Esophagus muscularis mucosa (tissue), 4 donors: ENCODE results near the gene EDIL3.

ENCODE experiments used
- EP300 ChIP-seq: sonication (generic); formaldehyde crosslinking; IDR thresholded peaks from one replicate; pipeline ENCODE4 v1.6.1; 2017; ENCODE audit warnings: antibody characterized with exemption
- POLR2A ChIP-seq: fragments of 450-650 bp; IDR thresholded peaks from one replicate; pipeline ENCODE4 v1.6.1; 2017; ENCODE audit warnings: antibody characterized with exemption, moderate library complexity, mild to moderate bottlenecking, low read depth
- POLR2AphosphoS5 ChIP-seq, 2 donors: sonication (generic); formaldehyde crosslinking; IDR thresholded peaks; one replicate each; pipeline ENCODE4 v1.6.1; 2017; ENCODE audit warnings: antibody characterized with exemption in 2 of 2
- TF ChIP-seq, protein P1 (sequence below), 3 experiments: fragments of 200-600 bp in 2 of 3; fragments of 450-650 bp in 1 of 3; sonication (generic) in 2 of 3; IDR thresholded peaks; one replicate each; pipeline ENCODE4 v1.5.1; 2017 to 2019; ENCODE audit warnings: antibody characterized with exemption in 3 of 3, mild to moderate bottlenecking in 2 of 3, moderate library complexity in 1 of 3

DNA sequence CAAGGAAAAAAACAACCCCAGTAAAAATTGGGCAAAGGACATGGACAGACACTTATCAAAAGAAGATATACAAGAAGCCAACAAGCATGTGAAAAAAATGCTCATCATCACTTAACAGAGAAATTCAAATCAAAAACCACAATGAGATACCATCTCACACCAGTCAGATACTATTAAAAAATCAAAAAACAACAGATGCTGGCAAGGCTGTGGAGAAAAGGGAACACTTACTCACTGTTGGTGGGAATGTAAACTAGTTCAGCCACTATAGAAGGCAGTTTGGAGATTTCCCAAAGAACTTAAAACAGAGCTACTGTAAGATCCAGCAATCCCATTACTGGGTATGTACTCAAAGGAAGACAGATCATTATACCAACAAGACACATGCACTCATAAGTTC lies 157.4 kb downstream of the EDIL3 start:
- TF ChIP-seq, protein P1, sequence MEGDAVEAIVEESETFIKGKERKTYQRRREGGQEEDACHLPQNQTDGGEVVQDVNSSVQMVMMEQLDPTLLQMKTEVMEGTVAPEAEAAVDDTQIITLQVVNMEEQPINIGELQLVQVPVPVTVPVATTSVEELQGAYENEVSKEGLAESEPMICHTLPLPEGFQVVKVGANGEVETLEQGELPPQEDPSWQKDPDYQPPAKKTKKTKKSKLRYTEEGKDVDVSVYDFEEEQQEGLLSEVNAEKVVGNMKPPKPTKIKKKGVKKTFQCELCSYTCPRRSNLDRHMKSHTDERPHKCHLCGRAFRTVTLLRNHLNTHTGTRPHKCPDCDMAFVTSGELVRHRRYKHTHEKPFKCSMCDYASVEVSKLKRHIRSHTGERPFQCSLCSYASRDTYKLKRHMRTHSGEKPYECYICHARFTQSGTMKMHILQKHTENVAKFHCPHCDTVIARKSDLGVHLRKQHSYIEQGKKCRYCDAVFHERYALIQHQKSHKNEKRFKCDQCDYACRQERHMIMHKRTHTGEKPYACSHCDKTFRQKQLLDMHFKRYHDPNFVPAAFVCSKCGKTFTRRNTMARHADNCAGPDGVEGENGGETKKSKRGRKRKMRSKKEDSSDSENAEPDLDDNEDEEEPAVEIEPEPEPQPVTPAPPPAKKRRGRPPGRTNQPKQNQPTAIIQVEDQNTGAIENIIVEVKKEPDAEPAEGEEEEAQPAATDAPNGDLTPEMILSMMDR (IDR thresholded peaks at IDR 0.05) = no peak
- TF ChIP-seq EP300 (no peak), POLR2AphosphoS5 (IDR thresholded peaks at IDR 0.05) (no peak), POLR2A (no peak)
